ENCODE results near the gene RPUSD1.

RPUSD1 gene

GRCh38 chr16:799111-799947, 11.1 kb upstream of the RPUSD1 start:
- no peak for DNase-seq (ENCODE audit: low read depth)

DNA sequence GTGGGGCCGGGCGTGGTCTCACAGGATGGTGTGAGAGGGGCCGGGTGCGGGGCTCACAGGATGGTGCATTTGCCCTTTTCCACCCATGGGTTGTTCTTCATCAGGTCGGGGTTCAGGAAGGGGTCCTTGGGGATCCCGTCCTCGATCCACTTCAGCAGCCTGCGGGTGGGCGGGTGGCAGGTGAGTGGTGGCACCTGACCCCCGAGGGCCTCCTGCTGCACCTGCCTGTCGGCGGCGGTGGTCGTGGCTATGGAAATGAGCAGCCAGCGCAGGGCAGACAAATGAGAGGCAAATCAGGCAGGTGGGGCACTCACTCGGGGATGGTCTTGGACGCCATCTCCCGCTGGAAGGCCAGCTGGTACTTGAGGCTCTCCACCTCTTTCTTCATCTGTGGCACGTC, 10.5 kb upstream of the RPUSD1 start:
- DNase-seq (ENCODE audit: low read depth), result no peak

GRCh38 chr16:797686-798085, 9.5 kb upstream of the RPUSD1 start:
- no peak for DNase-seq (ENCODE audit: low read depth)

DNA sequence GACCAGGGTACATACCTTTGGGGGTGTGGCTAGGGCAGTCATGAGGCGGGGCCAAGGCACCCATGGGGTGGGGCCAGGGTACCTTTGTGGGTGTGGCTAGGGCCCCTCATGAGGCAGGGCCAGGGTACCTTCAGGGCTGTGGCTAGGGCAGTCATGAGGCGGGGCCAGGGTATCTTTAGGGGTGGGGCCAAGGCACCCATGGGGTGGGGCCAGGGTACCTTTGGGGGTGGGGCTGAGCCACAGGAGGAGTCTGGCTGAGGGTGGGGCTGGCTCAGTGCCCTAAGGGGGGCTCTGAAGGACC, 8.9 kb upstream of the RPUSD1 start:
- no peak for DNase-seq (ENCODE audit: low read depth)

GRCh38 chr16:796296-797119, 8.3 kb upstream of the RPUSD1 start:
- no peak for DNase-seq (ENCODE audit: low read depth)

- no peak for DNase-seq (ENCODE audit: low read depth)
Observed at GRCh38 chr16:795580-796229, 7.5 kb upstream of the RPUSD1 start.

DNA sequence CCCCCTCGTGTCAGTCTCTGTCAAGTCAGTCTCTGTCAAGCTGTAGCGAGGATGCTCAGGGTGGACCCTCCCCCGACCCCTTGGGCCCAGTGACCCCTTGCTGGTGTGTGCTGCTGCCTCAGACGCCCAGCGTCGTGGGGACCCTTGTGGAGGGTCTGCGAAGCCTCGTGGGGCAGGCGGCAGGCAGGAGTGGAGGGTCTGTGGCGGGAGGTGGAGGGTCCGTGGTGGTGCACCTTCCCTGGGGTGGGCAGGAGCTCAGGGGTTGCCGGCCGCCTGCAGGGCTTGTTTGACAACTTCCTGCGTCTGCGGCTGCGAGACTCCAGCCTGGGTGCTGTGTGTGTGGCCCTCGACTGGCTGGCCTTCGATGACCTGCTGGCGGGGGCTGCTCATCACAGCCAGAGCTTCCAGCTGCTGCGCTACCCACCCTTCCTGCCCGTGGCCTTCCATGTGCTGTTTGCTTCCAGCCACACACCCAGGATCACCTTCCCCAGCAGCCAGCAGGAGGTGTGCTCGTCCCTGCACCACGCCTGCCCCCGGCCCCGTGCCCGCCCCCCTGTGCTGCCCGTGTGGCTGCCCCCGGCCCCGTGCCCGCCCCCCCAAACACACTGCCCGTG, 6.8 kb upstream of the RPUSD1 start:
- DNase-seq (ENCODE audit: low read depth), result no peak

DNA sequence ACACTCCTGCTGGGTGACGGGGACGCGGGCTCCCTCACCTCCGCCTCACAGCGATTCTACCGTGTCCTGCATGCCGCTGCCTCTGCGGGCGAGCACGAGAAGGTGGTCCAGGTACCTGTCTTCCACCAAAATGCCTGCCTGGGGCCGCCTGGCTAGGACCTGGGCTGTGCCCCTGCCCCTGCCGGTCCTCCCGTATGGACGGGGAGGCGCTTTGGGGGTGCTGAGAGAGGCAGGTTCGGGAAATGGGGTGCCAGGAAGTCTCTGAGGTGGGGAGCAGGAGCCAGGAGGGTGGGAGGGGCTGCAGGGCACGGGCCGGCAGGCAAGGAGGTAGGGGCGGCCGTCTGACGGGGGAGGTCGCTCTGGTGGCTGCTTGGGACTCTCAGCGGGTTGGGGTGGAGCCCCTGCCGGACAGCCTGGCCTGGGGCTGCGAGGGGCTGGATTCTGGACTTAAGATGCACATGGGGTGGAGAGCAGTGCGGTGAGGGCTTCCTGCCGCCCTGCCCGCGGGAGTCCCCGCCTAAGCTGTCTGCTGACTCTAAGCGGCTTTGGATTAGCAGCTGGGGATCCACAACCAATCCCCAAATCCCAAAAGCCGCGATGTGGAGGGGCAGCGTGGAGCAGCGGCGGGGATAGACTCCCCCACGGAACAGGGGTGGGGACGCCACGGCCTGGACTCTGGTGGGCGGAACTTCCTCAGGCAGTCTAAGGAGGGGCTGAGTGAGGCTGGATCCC, 6.1 kb upstream of the RPUSD1 start:
- DNase-seq (ENCODE audit: low read depth), result no peak

- DNase-seq (ENCODE audit: low read depth), result no peak
Observed at GRCh38 chr16:793414-793813, 5.2 kb upstream of the RPUSD1 start.

- no peak for DNase-seq (ENCODE audit: low read depth)
Observed at GRCh38 chr16:792221-792995, 4.2 kb upstream of the RPUSD1 start.

GRCh38 chr16:791131-791530, 3.0 kb upstream of the RPUSD1 start:
- DNase-seq (ENCODE audit: low read depth), result no peak

DNA sequence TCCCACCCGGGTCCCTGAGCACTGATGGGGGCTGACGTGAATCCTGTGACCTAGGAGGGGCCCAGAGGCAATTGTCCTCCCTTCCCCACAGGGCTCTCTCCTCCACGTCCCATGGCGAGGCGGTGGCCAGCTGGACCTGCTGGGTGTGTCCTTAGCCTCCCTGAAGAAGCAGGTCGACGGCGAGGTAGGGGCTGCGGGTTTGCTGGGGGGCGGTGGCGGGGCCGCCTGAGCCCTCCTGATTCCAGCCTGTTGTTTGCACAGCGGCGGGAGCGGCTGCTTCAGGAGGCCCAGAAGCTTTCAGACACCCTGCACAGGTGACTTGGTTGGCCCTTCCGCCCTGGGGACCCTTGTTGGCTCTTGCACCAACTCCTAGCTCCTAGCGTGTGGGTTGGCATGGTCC, 1.9 kb upstream of the RPUSD1 start:
- DNase-seq (ENCODE audit: low read depth), result no peak

DNA sequence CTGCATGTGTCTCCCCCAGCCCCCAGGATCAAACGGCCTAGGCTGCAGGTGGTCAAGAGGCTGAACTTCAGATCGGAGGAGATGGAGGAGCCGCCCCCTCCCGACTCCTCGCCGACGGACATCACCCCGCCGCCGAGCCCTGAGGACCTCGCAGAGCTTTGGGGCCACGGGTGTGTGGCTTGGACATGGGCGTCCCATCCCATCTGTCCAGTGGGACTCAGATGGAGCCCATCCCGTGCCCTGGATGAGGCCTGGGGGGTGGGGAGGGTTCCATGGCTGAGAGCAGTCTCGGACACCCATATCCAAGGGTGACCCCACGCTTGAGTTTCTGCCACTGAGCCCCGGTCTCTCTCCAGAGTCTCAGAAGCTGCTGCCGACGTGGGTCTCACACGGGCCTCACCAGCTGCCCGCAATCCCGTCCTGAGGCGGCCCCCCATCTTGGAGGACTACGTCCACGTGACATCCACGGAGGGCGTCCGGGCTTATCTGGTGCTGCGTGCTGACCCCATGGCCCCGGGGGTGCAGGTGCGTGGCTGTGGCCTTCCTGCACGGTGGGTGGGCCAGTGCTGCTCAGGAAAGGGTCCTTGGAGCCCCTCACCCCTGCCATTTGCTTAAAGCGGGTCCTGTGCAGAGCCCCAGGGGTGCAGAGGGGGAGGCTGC, 1.1 kb upstream of the RPUSD1 start:
- no peak for DNase-seq (ENCODE audit: low read depth)

DNA sequence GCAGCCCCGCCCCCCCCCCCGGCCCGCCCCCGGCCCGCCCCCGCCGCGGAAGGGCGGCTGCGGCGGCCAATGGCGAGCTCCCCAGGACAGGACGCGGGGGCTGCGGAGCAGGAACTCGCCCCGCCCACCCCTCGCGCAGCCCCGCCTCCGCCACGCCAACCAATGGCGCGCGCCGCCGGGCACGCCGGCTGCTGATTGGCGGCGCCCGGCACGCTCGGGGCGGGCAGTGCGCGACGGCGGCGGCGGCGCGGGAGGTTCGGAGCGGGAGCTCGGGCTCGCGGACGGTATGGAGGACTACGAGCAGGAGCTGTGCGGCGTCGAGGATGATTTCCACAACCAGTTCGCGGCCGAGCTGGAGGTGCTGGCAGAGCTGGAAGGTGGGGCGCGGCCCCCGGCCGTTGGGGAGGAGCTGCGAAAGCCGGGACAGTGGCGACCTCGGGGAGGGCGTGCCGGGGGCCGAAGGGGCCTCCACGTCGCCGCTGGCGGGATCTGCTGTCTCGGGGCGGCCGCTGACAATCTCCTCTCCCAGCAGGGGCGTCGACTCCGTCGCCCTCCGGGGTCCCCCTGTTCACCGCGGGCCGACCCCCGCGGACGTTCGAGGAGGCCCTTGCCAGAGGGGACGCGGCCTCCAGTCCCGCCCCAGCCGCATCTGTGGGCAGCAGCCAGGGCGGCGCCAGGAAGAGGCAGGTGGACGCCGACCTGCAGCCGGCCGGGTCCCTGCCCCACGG, 382 bp upstream of the RPUSD1 start, which contains the start of gene CHTF18:
Gene CHTF18 (plus strand): TSS at position 222 of the 728 bp plus-strand sequence. CDS start 65 bp downstream, at position 287.
- DNase-seq (ENCODE audit: low read depth), result peak; percentile 90

DNA sequence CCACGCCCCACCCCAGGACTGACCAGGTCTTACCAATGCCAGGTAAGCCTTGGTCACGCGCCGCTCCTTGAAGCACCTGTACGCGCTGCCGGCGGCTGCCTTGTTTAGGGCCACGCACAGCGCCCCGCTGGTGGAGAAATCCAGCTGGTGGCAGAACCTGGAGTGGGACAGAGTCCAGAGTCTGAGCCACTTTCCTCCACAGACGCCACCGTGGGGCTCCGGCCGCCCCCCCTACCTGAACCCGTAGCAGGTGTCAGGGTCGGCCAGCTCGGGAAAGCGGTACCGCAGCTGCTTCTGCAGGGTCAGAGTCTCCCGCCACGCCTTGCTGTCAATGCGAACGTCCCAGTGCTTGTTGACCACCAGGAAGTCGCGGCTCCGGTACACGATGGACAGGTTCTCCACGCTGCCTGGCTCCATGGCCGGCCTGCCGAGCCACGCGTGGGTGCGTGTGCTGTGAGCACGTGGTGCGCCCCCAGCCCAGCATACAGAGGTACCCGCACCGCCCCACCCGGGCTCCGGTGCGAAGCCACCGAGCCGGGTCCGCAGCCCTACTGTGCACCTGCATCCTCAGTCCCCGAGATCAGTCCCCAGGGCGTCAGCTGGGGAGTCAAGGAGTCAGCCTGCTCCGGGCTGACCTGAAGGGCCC, 737 bp downstream of the RPUSD1 start:
- no peak for DNase-seq (ENCODE audit: low read depth)

GRCh38 chr16:785563-786535, 2.3 kb downstream of the RPUSD1 start:
- DNase-seq (ENCODE audit: low read depth), result peak; percentile 72

GRCh38 chr16:784431-784830, 3.8 kb downstream of the RPUSD1 start:
- no peak for DNase-seq (ENCODE audit: low read depth)

Measured in stimulated activated CD8-positive, alpha-beta memory T cell treated with anti-CD3 and anti-CD28 coated beads, Interleukin-15, amount 100 ng/mL, for 24 hours (primary cell).